Measurements from ENCODE around the gene GPR4.
A peak's percentile ranks its signal among the peaks of the same experiment; 100 is the strongest.
"Not testable (repeated sequence)": the region's sequence is repeated elsewhere in the genome, so short reads cannot be mapped to it uniquely, and the experiment has no call there.

Gene GPR4

GRCh38 chr19:45621976-45622503, 20.0 kb upstream of the GPR4 start:
- DNase-seq (ENCODE audit: low read depth): no peak

- no peak for DNase-seq (ENCODE audit: low read depth)
Measured at GRCh38 chr19:45621389-45621788, 19.4 kb upstream of the GPR4 start.

DNA sequence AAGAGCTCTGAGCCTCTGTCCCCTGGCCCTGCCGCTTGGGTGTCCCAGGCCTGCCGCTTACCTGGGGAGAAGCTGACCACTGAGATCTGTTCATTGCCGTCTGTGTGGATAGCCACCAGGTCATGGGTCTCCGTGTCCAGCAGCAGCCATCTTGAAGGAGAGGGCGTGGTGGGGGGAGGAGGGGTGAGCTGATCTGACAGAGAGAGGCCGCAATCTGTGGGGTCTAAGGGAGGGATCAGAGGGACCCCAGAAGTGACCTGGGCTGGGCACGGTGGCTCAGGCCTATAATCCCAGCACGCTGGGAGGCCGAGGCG, 14.6 kb upstream of the GPR4 start:
- DNase-seq (ENCODE audit: low read depth): no peak

GRCh38 chr19:45615795-45616703, 14.0 kb upstream of the GPR4 start:
- peak; percentile 68 for DNase-seq (ENCODE audit: low read depth)

DNA sequence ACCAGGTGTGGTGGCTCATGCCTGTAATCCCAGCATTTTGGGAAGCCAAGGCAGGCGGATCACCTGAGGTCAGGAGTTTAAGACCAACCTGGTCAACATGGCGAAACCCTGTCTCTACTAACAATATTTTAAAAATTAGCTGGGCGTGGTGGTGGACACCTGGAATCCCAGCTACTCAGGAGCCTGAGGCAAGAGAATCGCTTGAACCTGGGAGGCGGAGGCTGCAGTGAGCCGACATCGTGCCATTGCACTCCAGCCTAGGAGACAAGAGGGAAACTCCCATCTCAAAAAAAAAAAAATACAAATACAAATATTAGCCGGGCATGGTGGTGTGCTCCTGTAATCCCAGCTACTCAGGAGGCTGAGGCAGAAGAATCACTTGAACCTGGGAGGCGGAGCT, 13.0 kb upstream of the GPR4 start:
- DNase-seq (ENCODE audit: low read depth): not testable (repeated sequence)

GRCh38 chr19:45613926-45614725, 12.1 kb upstream of the GPR4 start:
- DNase-seq (ENCODE audit: low read depth): no peak

- no peak for DNase-seq (ENCODE audit: low read depth)
Measured at GRCh38 chr19:45608948-45609347, 6.9 kb upstream of the GPR4 start.

DNA sequence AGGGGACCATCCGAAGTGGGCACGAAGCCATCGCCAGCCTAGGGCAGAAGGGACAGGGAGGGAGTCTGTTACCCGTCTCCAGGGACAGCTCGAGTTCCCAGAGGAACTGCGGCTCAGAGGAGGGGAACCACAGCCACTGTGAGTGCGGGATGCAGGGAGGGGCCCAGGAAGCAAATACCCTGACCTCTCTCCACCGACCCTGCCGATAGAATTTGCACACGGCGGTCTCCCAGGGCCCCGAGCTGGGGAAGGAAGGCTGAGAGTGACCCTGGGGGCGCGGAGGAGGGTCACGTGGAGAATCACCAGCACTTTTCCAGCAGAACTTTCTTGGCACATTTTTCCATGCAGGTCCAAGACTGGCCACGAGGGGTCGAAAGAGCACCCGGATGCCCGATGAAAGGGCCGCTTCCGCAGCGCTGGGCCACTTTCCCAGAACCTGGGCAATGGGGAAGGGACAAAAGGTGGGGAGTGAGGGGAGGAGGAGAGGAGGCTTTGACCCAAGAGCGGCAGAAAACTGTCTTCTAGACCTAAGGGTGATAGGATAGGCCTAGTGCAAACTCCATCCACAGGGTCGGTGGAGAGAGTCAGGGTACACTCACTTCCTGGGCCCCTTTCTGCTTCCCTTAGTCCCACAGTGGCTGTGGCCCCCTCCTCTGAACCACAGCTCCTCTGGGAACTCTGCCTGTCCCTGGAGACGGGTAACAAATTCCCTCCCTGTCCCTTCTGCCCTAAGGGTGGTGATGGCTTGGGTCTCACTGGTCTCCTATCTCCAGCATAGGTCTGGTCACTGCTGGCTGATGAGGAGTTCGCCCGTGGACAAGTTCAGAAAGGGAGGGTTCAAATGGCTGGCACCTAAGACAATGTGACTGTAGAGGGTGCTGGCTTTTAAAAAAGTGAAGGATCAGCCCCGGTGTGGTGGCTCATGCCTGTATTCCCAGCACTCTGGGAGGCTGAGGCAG, 5.3 kb upstream of the GPR4 start:
- peak; percentile 12 for DNase-seq (ENCODE audit: low read depth)

GRCh38 chr19:45601115-45601514, 897 bp downstream of the GPR4 start:
- DNase-seq (ENCODE audit: low read depth): no peak

- DNase-seq (ENCODE audit: low read depth): no peak
Measured at GRCh38 chr19:45600340-45600885, 1.6 kb downstream of the GPR4 start.

GRCh38 chr19:45599286-45599685, 2.7 kb downstream of the GPR4 start:
- no peak for DNase-seq (ENCODE audit: low read depth)

DNA sequence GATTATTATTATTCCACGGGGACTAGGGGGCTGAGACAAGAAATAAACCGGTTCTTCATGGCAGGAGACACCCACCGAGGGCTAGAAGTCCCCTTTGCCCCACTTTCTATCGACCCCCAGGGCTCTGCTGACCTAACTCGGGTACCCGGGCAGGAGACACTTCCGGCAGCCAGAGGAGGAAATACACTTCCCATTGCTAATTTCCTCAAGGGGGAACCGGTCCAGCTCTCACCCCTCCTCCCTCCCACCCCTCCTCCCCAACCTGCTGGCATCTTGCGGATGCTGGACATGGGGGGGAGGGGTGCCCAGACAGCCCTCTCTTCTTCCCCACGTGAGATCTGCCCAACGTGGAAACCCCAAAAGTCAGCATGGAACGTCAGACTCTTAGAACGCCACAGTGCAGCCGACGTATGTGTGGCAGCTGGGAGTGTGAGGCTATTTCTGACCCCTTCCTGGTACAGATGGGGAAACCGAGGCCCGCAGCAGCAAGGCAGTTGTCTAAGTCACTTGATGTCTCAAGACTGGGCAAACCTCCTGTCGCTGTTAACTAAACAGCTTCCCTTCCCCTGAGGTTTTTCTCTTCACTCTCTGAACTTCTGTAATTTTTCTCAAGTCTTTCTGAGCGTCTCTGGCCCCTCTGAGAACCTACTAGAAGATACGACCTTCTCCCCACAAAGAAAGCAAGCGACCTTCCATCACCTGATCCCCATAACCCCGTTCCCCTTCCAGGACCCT, 3.6 kb downstream of the GPR4 start:
- DNase-seq (ENCODE audit: low read depth): no peak

DNA sequence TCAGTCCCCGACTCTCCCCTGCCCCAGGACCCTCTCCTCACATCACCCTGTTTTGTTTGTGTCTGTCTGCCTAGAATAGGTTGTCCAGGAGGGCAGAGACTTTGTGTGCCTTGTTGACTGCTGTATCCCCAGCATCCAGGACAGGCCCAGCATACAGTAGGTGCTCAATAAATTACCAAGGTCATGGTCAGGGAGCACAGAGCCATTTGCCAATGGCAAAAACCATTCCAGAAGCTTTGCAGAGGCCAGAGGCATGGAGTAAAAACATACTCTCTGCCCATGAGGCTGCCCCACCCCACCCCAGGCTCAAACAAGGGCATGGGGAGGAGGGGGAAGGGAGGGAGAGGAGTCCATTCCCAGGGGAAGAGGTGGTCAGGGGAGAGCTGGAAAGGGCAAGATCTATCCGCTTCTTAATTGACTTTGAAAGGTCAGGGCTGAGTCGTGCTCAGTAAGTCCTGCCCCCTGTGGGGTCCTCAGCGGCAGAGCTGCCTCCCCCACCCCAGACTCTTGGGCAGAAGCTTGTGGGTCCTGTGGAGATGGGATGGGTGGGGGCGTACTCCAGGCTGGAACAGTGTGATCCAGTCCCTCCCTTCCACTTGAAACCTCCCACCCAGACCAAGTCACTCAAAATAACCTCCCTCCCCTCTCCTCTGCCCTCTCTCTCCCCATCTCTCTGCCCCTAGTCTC, 4.4 kb downstream of the GPR4 start:
- DNase-seq (ENCODE audit: low read depth): no peak

GRCh38 chr19:45595814-45596213, 6.2 kb downstream of the GPR4 start:
- no peak for DNase-seq (ENCODE audit: low read depth)

- no peak for DNase-seq (ENCODE audit: low read depth)
Measured at GRCh38 chr19:45593520-45593919, 8.5 kb downstream of the GPR4 start.

- no peak for DNase-seq (ENCODE audit: low read depth)
Measured at GRCh38 chr19:45592366-45592765, 9.6 kb downstream of the GPR4 start.

DNA sequence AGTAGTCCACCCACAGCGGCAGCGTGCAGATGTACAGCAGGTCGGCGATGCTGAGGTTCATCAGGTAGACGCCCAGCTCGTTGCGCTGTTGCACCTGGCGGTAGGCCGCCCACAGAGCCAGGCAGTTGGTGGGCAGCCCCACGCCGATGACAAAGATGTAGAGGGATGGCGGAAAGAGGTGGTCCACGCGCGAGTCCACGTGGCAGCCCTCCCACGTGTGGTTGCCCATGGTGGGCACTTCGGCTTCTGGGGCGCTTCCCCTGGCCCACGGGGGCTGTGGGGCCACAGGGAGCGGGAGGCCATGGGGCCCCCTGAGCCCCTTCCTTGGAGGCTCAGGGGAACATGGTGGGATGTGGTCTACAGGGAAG, 10.4 kb downstream of the GPR4 start:
- no peak for DNase-seq (ENCODE audit: low read depth)

DNA sequence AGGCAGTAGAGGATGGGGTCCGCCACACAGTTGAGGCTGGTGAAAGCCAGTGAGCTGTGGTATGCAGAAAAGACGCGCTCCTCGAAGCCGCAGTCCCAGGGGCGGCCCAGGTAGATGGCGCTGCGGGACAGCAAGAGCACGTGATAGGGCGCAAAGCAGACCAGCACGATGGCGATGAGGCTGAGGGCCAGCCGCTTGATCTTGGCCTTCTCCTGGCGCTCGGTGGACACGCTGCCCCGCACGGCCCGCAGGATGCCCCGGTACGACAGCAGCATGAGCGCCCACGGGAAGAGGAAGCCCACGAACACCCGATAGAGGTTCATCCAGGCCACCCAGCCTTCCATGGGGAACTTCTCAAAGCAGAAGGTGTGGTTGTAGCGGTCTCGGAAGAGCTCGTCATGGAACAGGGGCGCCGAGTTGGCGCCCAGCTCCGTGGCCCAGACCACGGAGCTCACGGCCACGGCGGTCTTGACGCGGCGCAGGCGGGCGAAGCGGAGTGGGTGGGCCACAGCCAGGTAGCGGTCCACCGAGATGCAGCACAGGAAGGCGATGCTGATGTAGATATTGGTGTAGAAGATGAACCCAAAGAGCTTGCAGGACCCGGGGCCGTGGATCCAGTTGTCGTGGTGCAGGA, 10.9 kb downstream of the GPR4 start:
- DNase-seq (ENCODE audit: low read depth): no peak

- no peak for DNase-seq (ENCODE audit: low read depth)
Measured at GRCh38 chr19:45590300-45591003, 11.6 kb downstream of the GPR4 start.
